H1 (cell line): ENCODE results near the gene CACNG7. TPM values are rescaled to one million over a fixed set of nuclear protein-coding genes. Genes with fewer than 3 reads are reported as not detected.

Source experiments
- CTCF ChIA-PET: fragments of 300-600 bp; sonication (Branson Sonifier 250); formaldehyde crosslinking; loops from one replicate; lab custom pipeline; 2021; ENCODE audit not compliant: partially characterized antibody; lab: Charles Lee
- POLR2A ChIA-PET: fragments of 300-600 bp; sonication (Branson Sonifier 250); formaldehyde crosslinking; loops from one replicate; lab custom pipeline; 2021; ENCODE audit warnings: inconsistent platforms; ENCODE audit not compliant: partially characterized antibody; lab: Charles Lee
- DNase-seq, 2 experiments: peaks; one replicate each; pipeline versions ENCODE4 v3.0.0 to v3.0.0-alpha.2; 2010 to 2022; ENCODE audit warnings: low spot score in 2 of 2, low read depth in 1 of 2, mixed read lengths in 1 of 2
- FAIRE-seq: peaks from 2 replicates; lab custom pipeline; 2011; peaks lifted over from hg19 to GRCh38; lab: Jason Lieb, UNC
- H2AFZ ChIP-seq: 2 replicates; pipeline ENCODE4 v1.8.1; 2012; ENCODE audit warnings: low read length, inconsistent platforms
- H2AK5ac ChIP-seq: 2 replicates; pipeline ENCODE4 v1.6.1; 2013; ENCODE audit warnings: low read depth, low read length
- H2BK120ac ChIP-seq: replicated peaks from 2 replicates; pipeline ENCODE3; 2013; ENCODE audit warnings: low read depth, low read length, inconsistent platforms
- H2BK12ac ChIP-seq: 2 replicates; pipeline ENCODE4 v1.6.1; 2013; ENCODE audit warnings: low read depth, low read length
- H2BK15ac ChIP-seq: 2 replicates; pipeline ENCODE4 v1.6.1; 2013; ENCODE audit warnings: low read length
- H2BK20ac ChIP-seq: 2 replicates; pipeline ENCODE4 v1.6.1; 2013; ENCODE audit warnings: low read length
- H2BK5ac ChIP-seq: 2 replicates; pipeline ENCODE4 v1.6.1; 2013; ENCODE audit warnings: low read depth, low read length
- H3K14ac ChIP-seq: 2 replicates; pipeline ENCODE4 v1.6.1; 2013; ENCODE audit warnings: inconsistent platforms; ENCODE audit not compliant: insufficient read length
- H3K18ac ChIP-seq: 2 replicates; pipeline ENCODE4 v1.6.1; 2013; ENCODE audit warnings: low read length; ENCODE audit errors: extremely low read depth
- H3K23ac ChIP-seq: 2 replicates; pipeline ENCODE4 v1.6.1; 2013; ENCODE audit warnings: inconsistent platforms; ENCODE audit not compliant: insufficient read length
- H3K23me2 ChIP-seq: 2 replicates; pipeline ENCODE4 v1.6.1; 2013; ENCODE audit warnings: low read depth, low read length
- H3K27ac ChIP-seq: 2 replicates; pipeline ENCODE4 v1.6.1; 2011; ENCODE audit warnings: low read depth, low read length, inconsistent platforms
- H3K27me3 ChIP-seq, 4 experiments: replicated peaks in 1 of 4; 1 replicate in 1 of 4; 2 replicates in 3 of 4; pipeline versions ENCODE4 v1.6.1 to v1.8.1; 2011 to 2013; ENCODE audit warnings: low read length in 3 of 4, mild to moderate bottlenecking in 3 of 4, inconsistent platforms in 2 of 4, mixed read lengths in 2 of 4, moderate library complexity in 1 of 4; ENCODE audit not compliant: control insufficient read depth in 3 of 4, insufficient read depth in 3 of 4; ENCODE audit errors: extremely low read depth in 1 of 4
- H3K36me3 ChIP-seq, 4 experiments: 2 replicates each; pipeline versions ENCODE4 v1.6.1 to v1.8.1; 2011 to 2013; ENCODE audit warnings: mild to moderate bottlenecking in 4 of 4, low read length in 3 of 4, moderate library complexity in 2 of 4, control low read depth in 1 of 4, inconsistent platforms in 1 of 4; ENCODE audit not compliant: insufficient read depth in 4 of 4, control insufficient read depth in 2 of 4
- H3K4ac ChIP-seq: replicated peaks from 2 replicates; pipeline ENCODE3; 2013; ENCODE audit warnings: low read length, low read depth, mixed read lengths, inconsistent platforms; ENCODE audit not compliant: insufficient read length
- H3K4me1 ChIP-seq, 4 experiments: replicated peaks in 1 of 4; 1 replicate in 1 of 4; 2 replicates in 3 of 4; pipeline versions ENCODE4 v1.6.1 to v1.8.1; 2011 to 2013; ENCODE audit warnings: low read length in 3 of 4, inconsistent platforms in 2 of 4, mixed read lengths in 1 of 4; ENCODE audit not compliant: insufficient read depth in 4 of 4, control insufficient read depth in 3 of 4
- H3K4me2 ChIP-seq, 2 experiments: 2 replicates each; pipeline versions ENCODE4 v1.6.1 to v1.8.1; 2011 to 2013; ENCODE audit warnings: low read depth in 2 of 2, low read length in 2 of 2, control low read depth in 1 of 2, inconsistent platforms in 1 of 2, mild to moderate bottlenecking in 1 of 2; ENCODE audit not compliant: insufficient read depth in 1 of 2
- H3K4me3 ChIP-seq, 4 experiments: fragments of 200-600, 300-600 bp in 1 of 4; sonication (generic), shearing (Covaris generic), sonication (Bioruptor Twin) in 1 of 4; 2 replicates each; pipeline versions ENCODE4 v1.5.1 to v1.8.1; 2011 to 2016; ENCODE audit warnings: low read length in 4 of 4, low read depth in 3 of 4, control low read depth in 2 of 4, inconsistent platforms in 2 of 4, mild to moderate bottlenecking in 2 of 4, mixed read lengths in 1 of 4, moderate library complexity in 1 of 4; ENCODE audit not compliant: insufficient read depth in 2 of 4; ENCODE audit errors: extremely low read depth in 1 of 4
- H3K56ac ChIP-seq: replicated peaks from 2 replicates; pipeline ENCODE3; 2013; ENCODE audit warnings: low read depth, mild to moderate bottlenecking, mixed read lengths, low read length, inconsistent platforms; ENCODE audit not compliant: insufficient read length
- H3K79me1 ChIP-seq: 2 replicates; pipeline ENCODE4 v1.6.1; 2013; ENCODE audit warnings: low read depth, low read length, control low read depth
- H3K79me2 ChIP-seq, 2 experiments: 2 replicates each; pipeline versions ENCODE4 v1.6.1 to v1.8.1; 2012 to 2013; ENCODE audit warnings: low read length in 2 of 2, mild to moderate bottlenecking in 2 of 2, inconsistent platforms in 1 of 2; ENCODE audit not compliant: insufficient read depth in 2 of 2, control insufficient read depth in 1 of 2
- H3K9ac ChIP-seq, 4 experiments: replicated peaks in 1 of 4; 1 replicate in 1 of 4; 2 replicates in 3 of 4; pipeline versions ENCODE4 v1.6.1 to v1.8.1; 2011 to 2013; ENCODE audit warnings: low read depth in 3 of 4, low read length in 3 of 4, control low read depth in 2 of 4, mild to moderate bottlenecking in 2 of 4, moderate library complexity in 2 of 4, inconsistent platforms in 1 of 4; ENCODE audit errors: extremely low read depth in 1 of 4
- H3K9me3 ChIP-seq, 2 experiments: 2 replicates each; pipeline versions ENCODE4 v1.6.1 to v1.8.1; 2012 to 2013; ENCODE audit warnings: mild to moderate bottlenecking in 2 of 2, moderate library complexity in 2 of 2, control low read depth in 1 of 2, inconsistent platforms in 1 of 2, low read depth in 1 of 2, low read length in 1 of 2, mixed read lengths in 1 of 2; ENCODE audit not compliant: insufficient read depth in 2 of 2
- H4K20me1 ChIP-seq, 2 experiments: replicated peaks in 1 of 2; 2 replicates each; pipeline versions ENCODE3 to v1.8.1; 2011 to 2013; ENCODE audit warnings: inconsistent platforms in 2 of 2, low read length in 2 of 2, mild to moderate bottlenecking in 1 of 2; ENCODE audit not compliant: insufficient read depth in 2 of 2, control insufficient read depth in 1 of 2
- H4K5ac ChIP-seq: 2 replicates; pipeline ENCODE4 v1.6.1; 2013; ENCODE audit warnings: low read length, low read depth, mixed read lengths, inconsistent platforms; ENCODE audit not compliant: insufficient read length
- H4K8ac ChIP-seq: 2 replicates; pipeline ENCODE4 v1.8.0; 2013; ENCODE audit warnings: mild to moderate bottlenecking, moderate library complexity, low read length, inconsistent platforms; ENCODE audit not compliant: insufficient read depth; ENCODE audit errors: extremely low read depth
- H4K91ac ChIP-seq: replicated peaks from 2 replicates; pipeline ENCODE3; 2013; ENCODE audit warnings: low read length, mixed read lengths, inconsistent platforms; ENCODE audit not compliant: insufficient read length
- BACH1 ChIP-seq: IDR thresholded peaks from 2 replicates; pipeline ENCODE4 v1.6.1; 2012; ENCODE audit warnings: low read length, improper control_type of control experiment
- CBX5 ChIP-seq: fragments of 300-800, 300-1000 bp; sonication (generic); IDR thresholded peaks from 2 replicates; pipeline ENCODE4 v1.7.1; 2016; ENCODE audit warnings: antibody characterized with exemption, low read length, low read depth
- EGR1 ChIP-seq: IDR thresholded peaks from 2 replicates; pipeline ENCODE4 v1.6.1; 2011; ENCODE audit warnings: low read depth, low read length, borderline replicate concordance
- EZH2 ChIP-seq: fragments of 200-600 bp; sonication (generic); IDR thresholded peaks from 2 replicates; pipeline ENCODE4 v1.7.1; 2012; ENCODE audit warnings: low read depth, mild to moderate bottlenecking, moderate library complexity, low read length, inconsistent platforms; ENCODE audit not compliant: severe bottlenecking
- SAP30 ChIP-seq: fragments of 300-600 bp; sonication (generic); IDR thresholded peaks from 2 replicates; pipeline ENCODE4 v1.7.1; 2012; ENCODE audit warnings: low read length, moderate library complexity, mild to moderate bottlenecking, inconsistent platforms; ENCODE audit not compliant: insufficient read depth, insufficient replicate concordance
- SIRT6 ChIP-seq: IDR thresholded peaks from one replicate; pipeline ENCODE4 v1.7.1; 2012; ENCODE audit warnings: low read length, inconsistent platforms
- SIX5 ChIP-seq: IDR thresholded peaks from 2 replicates; pipeline ENCODE4 v1.6.1; 2011; ENCODE audit warnings: mild to moderate bottlenecking, low read depth, low read length
- TEAD4 ChIP-seq: IDR thresholded peaks from 2 replicates; pipeline ENCODE4 v1.6.1; 2012; ENCODE audit warnings: low read depth, low read length, inconsistent platforms, mixed read lengths
- WGBS, 2 experiments: shearing (Covaris generic) in 1 of 2; methylation state at CpG; one replicate each; pipeline versions ENCODE4 v1.1.6 to v1.1.7; 2013 to 2015; ENCODE audit warnings: low lambda C conversion rate in 2 of 2, mixed read lengths in 2 of 2, inconsistent platforms in 1 of 2, low coverage in 1 of 2, missing lambda C conversion rate in 1 of 2; ENCODE audit not compliant: insufficient replicate concordance in 2 of 2, insufficient coverage in 1 of 2, insufficient read length in 1 of 2; ENCODE audit errors: extremely low coverage in 1 of 2, missing lambda C conversion rate in 1 of 2; 5-methylcytosine and 5-hydroxymethylcytosine counted together
- polyA plus RNA-seq, 7 experiments: library from polyadenylated mRNA; depleted of rRNA in 3 of 7; stranded (reverse) in 5 of 7; unstranded in 2 of 7; fragments of >200 nt in 5 of 7; fragments of 200-250 nt in 2 of 7; gene quantifications; 1 replicate in 5 of 7; 2 replicates in 1 of 7; 4 replicates in 1 of 7; pipeline versions ENCODE4 v1.2.1 to v1.2.3, GENCODE V29; 2011 to 2013; ENCODE audit warnings: missing spikeins in 2 of 7, mixed read lengths in 2 of 7
- total RNA-seq: library from RNA; stranded (reverse); fragmentation: NEBNext Ultra II Directional; extraction: Animal tissue kit (Norgen Biotek cat#: 25700); gene quantifications from 2 replicates; pipeline ENCODE4 v1.2.1, GENCODE V29; 2021
- TF ChIP-seq, protein P1 (sequence below): IDR thresholded peaks from 2 replicates; pipeline ENCODE4 v1.6.1; 2012; ENCODE audit warnings: low read length, inconsistent platforms
- TF ChIP-seq, protein P2 (sequence below): IDR thresholded peaks from 2 replicates; pipeline ENCODE4 v1.6.1; 2011; ENCODE audit warnings: low read length, improper control_type of control experiment

The CACNG7 gene
- total and polyA plus RNA-seq, 2 of the 8 experiments (the other 6 are each of a cell fraction or from before 2014, with no cell fraction given): 28.9 to 69.8 TPM

DNA sequence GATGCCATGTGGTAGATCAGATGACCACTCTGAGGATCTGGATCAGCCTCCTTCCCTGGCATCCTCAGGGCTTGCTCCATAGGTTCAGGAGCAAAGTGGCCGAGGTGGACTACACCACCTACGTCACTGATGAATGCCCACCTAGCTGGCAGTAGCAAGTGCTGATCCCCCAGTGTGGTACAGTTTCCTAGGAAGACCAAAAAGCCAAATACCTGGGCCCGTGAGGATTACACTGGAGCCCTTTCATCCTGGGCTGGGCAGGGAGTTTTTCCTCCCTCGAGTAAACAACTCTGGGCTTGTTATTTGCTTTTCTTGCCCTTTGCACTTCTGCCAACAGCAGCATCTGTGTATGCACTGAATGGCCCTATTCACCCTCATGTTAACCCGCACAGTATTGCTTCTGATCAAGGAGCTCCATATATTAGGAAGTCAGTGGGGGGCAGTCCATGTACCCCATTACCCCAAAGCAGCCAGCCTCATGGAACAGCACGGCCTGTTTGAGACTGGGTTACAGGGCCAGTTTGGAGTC lies 44.7 kb upstream of the CACNG7 start:
- Histone ChIP-seq H3K23me2 (peaks cover 15% of the 10 kb centered on the region; the same call in 1 of the 2 replicates), H3K23ac (no peak overlapping the region), H2AFZ (no peak overlapping the region), H2AK5ac (no peak overlapping the region), H3K56ac (no peak overlapping the region), H2BK15ac (0 out of 2 replicates have a peak overlapping the region, but pooled peaks have one; percentile 72), H3K9me3 (no peaks in the 10 kb centered on the region), H3K79me2 (0 out of 4 replicates have a peak, but pooled peaks cover 0 to 4% of the 10 kb centered on the region in 2 experiments), H4K8ac (no peak overlapping the region), H3K4me2 (no peak overlapping the region), H3K9ac (no peak overlapping the region), H2BK120ac (no peak overlapping the region), H3K79me1 (no peaks in the 10 kb centered on the region), H4K91ac (peak overlapping the region; percentile 61), H3K27me3 (no peaks in the 10 kb centered on the region), H2BK5ac (peak overlapping the region; percentile 55; the same call in 1 of the 2 replicates), H2BK20ac (0 out of 2 replicates have a peak overlapping the region, but pooled peaks have one; percentile 86), H4K5ac (no peak overlapping the region), H3K14ac (no peak overlapping the region), H3K27ac (no peak overlapping the region), H3K36me3 (no peaks in the 10 kb centered on the region), H3K18ac (peak overlapping the region; percentile 24), H3K4ac (no peak overlapping the region), H4K20me1 (peaks cover 0 to 4% of the 10 kb centered on the region in 2 experiments), H2BK12ac (peak overlapping the region; percentile 87), H3K4me1 (peaks cover 0 to 8% (median 4%) of the 10 kb centered on the region in 4 experiments; a peak in 5 of 7 replicates), H3K4me3 (no peak overlapping the region)
- FAIRE-seq (no peak), DNase-seq (no peak)
- ChIA-PET CTCF (interaction anchor here (1.1 to 5.1 kb wide), 4 partner anchors 10 to 54 kb away, joined by 3 to 23 read pairs (median 12); no protein-coding TSS in a partner anchor), POLR2A (interaction anchor here (0.8 to 7.1 kb wide), 5 partner anchors 10 to 114 kb away, joined by 3 to 137 read pairs (median 61); partner anchors contain the start of gene PRKCG)
- 95% methylated on average over 6 of the region's 6 CpGs; no CpG with 5 or more reads in 1 of the 2 experiments for WGBS, 2 experiments
- TF ChIP-seq, protein P1, sequence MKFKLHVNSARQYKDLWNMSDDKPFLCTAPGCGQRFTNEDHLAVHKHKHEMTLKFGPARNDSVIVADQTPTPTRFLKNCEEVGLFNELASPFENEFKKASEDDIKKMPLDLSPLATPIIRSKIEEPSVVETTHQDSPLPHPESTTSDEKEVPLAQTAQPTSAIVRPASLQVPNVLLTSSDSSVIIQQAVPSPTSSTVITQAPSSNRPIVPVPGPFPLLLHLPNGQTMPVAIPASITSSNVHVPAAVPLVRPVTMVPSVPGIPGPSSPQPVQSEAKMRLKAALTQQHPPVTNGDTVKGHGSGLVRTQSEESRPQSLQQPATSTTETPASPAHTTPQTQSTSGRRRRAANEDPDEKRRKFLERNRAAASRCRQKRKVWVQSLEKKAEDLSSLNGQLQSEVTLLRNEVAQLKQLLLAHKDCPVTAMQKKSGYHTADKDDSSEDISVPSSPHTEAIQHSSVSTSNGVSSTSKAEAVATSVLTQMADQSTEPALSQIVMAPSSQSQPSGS: no peak
- TF ChIP-seq BACH1 (no peak), SIX5 (no peak), SAP30 (no peak), EGR1 (no peak), EZH2 (no peak), TEAD4 (no peak), CBX5 (no peak), SIRT6 (no peak)
- TF ChIP-seq, protein P2, sequence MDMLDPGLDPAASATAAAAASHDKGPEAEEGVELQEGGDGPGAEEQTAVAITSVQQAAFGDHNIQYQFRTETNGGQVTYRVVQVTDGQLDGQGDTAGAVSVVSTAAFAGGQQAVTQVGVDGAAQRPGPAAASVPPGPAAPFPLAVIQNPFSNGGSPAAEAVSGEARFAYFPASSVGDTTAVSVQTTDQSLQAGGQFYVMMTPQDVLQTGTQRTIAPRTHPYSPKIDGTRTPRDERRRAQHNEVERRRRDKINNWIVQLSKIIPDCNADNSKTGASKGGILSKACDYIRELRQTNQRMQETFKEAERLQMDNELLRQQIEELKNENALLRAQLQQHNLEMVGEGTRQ: no peak
